ENCODE measurements around the gene KIRREL2. TPM values are rescaled to one million over a fixed set of nuclear protein-coding genes. Genes with fewer than 3 reads are reported as not detected.
"Not testable (repeated sequence)": the region's sequence is repeated elsewhere in the genome, so short reads cannot be mapped to it uniquely, and the experiment has no call there.

Gene KIRREL2
- 0.12 and 0.32 TPM in 2 replicates for total RNA-seq (2014; rRNA removed; shearing (Covaris generic))
- 0.29 and 0.30 TPM in 2 replicates for polyA plus RNA-seq (2014; cell fraction: nucleus; rRNA removed)

GRCh38 chr19:35856546-35857149 lies at the start of gene KIRREL2:
KIRREL2 (plus strand) TSS chr19:35856911; CDS start chr19:35857120, 209 bp downstream.
- DNase-seq (ENCODE audit: extremely low read depth, low read depth) = no peak

GRCh38 chr19:35807633-35808032 lies 49.1 kb upstream of the KIRREL2 start:
- DNase-seq (ENCODE audit: extremely low read depth, low read depth) = no peak

GRCh38 chr19:35811317-35812219 lies 45.1 kb upstream of the KIRREL2 start:
- no peak for DNase-seq (ENCODE audit: extremely low read depth, low read depth)

- DNase-seq (ENCODE audit: extremely low read depth, low read depth) = no peak
These were observed 44.3 kb upstream of the KIRREL2 start, which contains the start of gene PRODH2 for GRCh38 chr19:35812220-35813042. PRODH2 (minus strand) TSS chr19:35812845; CDS start chr19:35812805, 40 bp downstream.

- DNase-seq (ENCODE audit: extremely low read depth, low read depth) = no peak
These were observed 43.4 kb upstream of the KIRREL2 start for GRCh38 chr19:35813043-35813890.

- DNase-seq (ENCODE audit: extremely low read depth, low read depth) = no peak
These were observed 40.4 kb upstream of the KIRREL2 start for GRCh38 chr19:35816262-35816661.

GRCh38 chr19:35816846-35817245 lies 39.9 kb upstream of the KIRREL2 start:
- DNase-seq (ENCODE audit: extremely low read depth, low read depth) = no peak

- no peak for DNase-seq (ENCODE audit: extremely low read depth, low read depth)
These were observed 38.3 kb upstream of the KIRREL2 start for GRCh38 chr19:35818445-35818844.

GRCh38 chr19:35822579-35822978 lies 34.1 kb upstream of the KIRREL2 start:
- no peak for DNase-seq (ENCODE audit: extremely low read depth, low read depth)

- no peak for DNase-seq (ENCODE audit: extremely low read depth, low read depth)
These were observed 32.6 kb upstream of the KIRREL2 start for GRCh38 chr19:35824150-35824549.

- peak; percentile 69 for DNase-seq (ENCODE audit: extremely low read depth, low read depth)
These were observed 27.9 kb upstream of the KIRREL2 start for GRCh38 chr19:35828692-35829301.

GRCh38 chr19:35830986-35831385 lies 25.7 kb upstream of the KIRREL2 start:
- no peak for DNase-seq (ENCODE audit: extremely low read depth, low read depth)

- no peak for DNase-seq (ENCODE audit: extremely low read depth, low read depth)
These were observed 24.7 kb upstream of the KIRREL2 start for GRCh38 chr19:35832054-35832453.

- DNase-seq (ENCODE audit: extremely low read depth, low read depth) = no peak
These were observed 22.7 kb upstream of the KIRREL2 start for GRCh38 chr19:35833972-35834371.

- DNase-seq (ENCODE audit: extremely low read depth, low read depth) = not testable (repeated sequence)
These were observed 20.6 kb upstream of the KIRREL2 start for GRCh38 chr19:35836096-35836495.

GRCh38 chr19:35841961-35842595 lies 14.6 kb upstream of the KIRREL2 start:
- DNase-seq (ENCODE audit: extremely low read depth, low read depth) = no peak

- no peak for DNase-seq (ENCODE audit: extremely low read depth, low read depth)
These were observed 13.9 kb upstream of the KIRREL2 start for GRCh38 chr19:35842666-35843272.

- DNase-seq (ENCODE audit: extremely low read depth, low read depth) = no peak
These were observed 12.8 kb upstream of the KIRREL2 start for GRCh38 chr19:35843676-35844481.

All from NCI-H460 (cell line).